A549 treated with RU486 at 1 μM for 4 hours (cell line): ENCODE measurements around the gene RBCK1. TPM values are rescaled to one million over a fixed set of nuclear protein-coding genes. Genes with fewer than 3 reads are reported as not detected.

Source experiments
- total RNA-seq: library from RNA; stranded (reverse); fragments of 200-300 nt; extraction: Qiagen RNA extraction; gene quantifications from 5 replicates; pipeline ENCODE4 v1.2.3, GENCODE V29; 2022; ENCODE audit warnings: low read depth

Gene RBCK1
- total RNA-seq, result 101 to 145 TPM (median 138 TPM) in 5 replicates

GRCh38 chr20:407953-408842 is at the start of gene RBCK1:
Gene RBCK1 (plus strand): TSS chr20:408299. CDS start chr20:408758, 459 bp downstream.

GRCh38 chr20:462199-462991 is 54.3 kb downstream of the RBCK1 start, which contains the start of gene TBC1D20:
Gene TBC1D20 (minus strand): TSS chr20:462533. CDS start chr20:462405, 128 bp downstream.

Other genes starting within 250 kb of the RBCK1 start
- not detected in 5 replicates for gene DEFB128, start 218.6 kb upstream of the RBCK1 start, total RNA-seq
- not detected in 5 replicates for gene DEFB129, start 181.0 kb upstream of the RBCK1 start, total RNA-seq
- not detected in 5 replicates for gene DEFB132, start 150.6 kb upstream of the RBCK1 start, total RNA-seq
- 11.2 to 13.4 TPM (median 12.2 TPM) in 5 replicates for gene C20orf96, start 117.5 kb upstream of the RBCK1 start, total RNA-seq
- gene ZCCHC3, start 110.7 kb upstream of the RBCK1 start, total RNA-seq, result 19.0 to 24.1 TPM (median 22.0 TPM) in 5 replicates
- gene SOX12, start 82.7 kb upstream of the RBCK1 start, total RNA-seq, result 20.1 to 30.9 TPM (median 30.6 TPM) in 5 replicates
- gene NRSN2, start 61.2 kb upstream of the RBCK1 start, total RNA-seq, result 54.0 to 68.2 TPM (median 62.2 TPM) in 5 replicates
- gene TRIB3, start 27.5 kb upstream of the RBCK1 start, total RNA-seq, result 39.1 to 53.6 TPM (median 50.4 TPM) in 5 replicates
- gene TBC1D20, start 54.2 kb downstream of the RBCK1 start, total RNA-seq, result 30.9 to 34.8 TPM (median 34.1 TPM) in 5 replicates
- 130 to 164 TPM (median 159 TPM) in 5 replicates for gene CSNK2A1, start 135.5 kb downstream of the RBCK1 start, total RNA-seq
- not detected in 5 replicates for gene TCF15, start 202.0 kb downstream of the RBCK1 start, total RNA-seq
- 266 to 333 TPM (median 278 TPM) in 5 replicates for gene SRXN1, start 244.9 kb downstream of the RBCK1 start, total RNA-seq